Activated B cell treated with CpG ODN at 0.5 μM for 24 hours (primary cell): ENCODE results near the gene STYXL1. TPM values are rescaled to one million over a fixed set of nuclear protein-coding genes. Genes with fewer than 3 reads are reported as not detected.

Source experiments
- ATAC-seq: fragments of 200-7000 bp; cut with Tn5 transposase; one replicate; pipeline ENCODE4 v1.10.0; 2021; ENCODE audit warnings: low read depth, mild to moderate bottlenecking, moderate library complexity
- CTCF ChIA-PET: fragments of 350-600 bp; sonication (Branson Sonifier 250); formaldehyde crosslinking; loops from one replicate; lab custom pipeline; 2021; ENCODE audit warnings: antibody characterized with exemption; lab: Charles Lee
- POLR2A ChIA-PET: fragments of 350-600 bp; sonication (Branson Sonifier 250); formaldehyde crosslinking; loops from one replicate; lab custom pipeline; 2021; ENCODE audit warnings: antibody characterized with exemption; lab: Charles Lee
- DNase-seq: peaks from one replicate; pipeline ENCODE4 v3.0.0; 2022
- H3K27ac Mint-ChIP-seq: one replicate; pipeline ENCODE4 v1.8.0; 2020; ENCODE audit warnings: mixed read lengths
- H3K27me3 Mint-ChIP-seq: one replicate; pipeline ENCODE4 v1.8.0; 2021; ENCODE audit warnings: mixed read lengths
- H3K36me3 Mint-ChIP-seq: one replicate; pipeline ENCODE4 v1.8.0; 2021; ENCODE audit warnings: low read depth, mixed read lengths
- H3K4me1 Mint-ChIP-seq: one replicate; pipeline ENCODE4 v1.8.0; 2021; ENCODE audit warnings: mixed read lengths
- H3K4me3 Mint-ChIP-seq: one replicate; pipeline ENCODE4 v1.8.0; 2020; ENCODE audit warnings: mild to moderate bottlenecking, mixed read lengths
- H3K9me3 Mint-ChIP-seq: one replicate; pipeline ENCODE4 v1.8.0; 2020; ENCODE audit warnings: mixed read lengths
- intact Hi-C: fragments of 100-400 bp; cut with micrococcal nuclease; formaldehyde crosslinking; loops from one replicate; pipeline ENCODE4 v1.15.1; 2024
- total RNA-seq: library from RNA; stranded (reverse); gene quantifications from 2 replicates; pipeline ENCODE4 v1.2.3, GENCODE V29; 2022
- TF ChIP-seq, protein P1 (sequence below): fragments of 200-600 bp; IDR thresholded peaks from one replicate; pipeline ENCODE4 v1.8.0; 2022; ENCODE audit warnings: antibody characterized with exemption, mild to moderate bottlenecking

STYXL1 gene
- total RNA-seq, 1 donor from 2014 or later: 23.1 TPM

DNA sequence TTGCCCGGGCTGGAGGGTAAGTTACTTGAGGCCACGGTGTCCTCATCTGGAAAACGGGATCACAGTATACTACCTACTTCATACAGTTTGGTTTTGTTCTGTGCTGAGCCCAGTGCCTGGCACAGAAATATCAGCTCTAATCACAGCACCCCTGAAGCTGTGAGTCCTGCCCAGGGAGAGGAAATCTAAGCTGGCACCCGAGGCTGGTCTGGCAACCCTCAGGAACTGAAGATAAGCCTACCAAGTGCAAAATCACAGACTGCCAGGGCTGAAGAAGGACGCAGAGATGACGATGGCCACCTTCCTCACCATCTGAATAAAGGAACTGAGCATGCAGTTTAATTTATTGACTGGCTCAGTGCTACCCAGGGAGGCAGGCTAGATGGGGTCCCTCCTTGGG lies 45.7 kb downstream of the STYXL1 start:
- POLR2A ChIA-PET: no interaction called here
- H3K36me3 Mint-ChIP-seq: peaks cover 42% of the 10 kb centered on the region
- H3K4me3 Mint-ChIP-seq: no peak overlapping the region
- DNase-seq (no peak), ATAC-seq (no peak)
- intact Hi-C loops: no loop called here
- TF ChIP-seq, protein P1, sequence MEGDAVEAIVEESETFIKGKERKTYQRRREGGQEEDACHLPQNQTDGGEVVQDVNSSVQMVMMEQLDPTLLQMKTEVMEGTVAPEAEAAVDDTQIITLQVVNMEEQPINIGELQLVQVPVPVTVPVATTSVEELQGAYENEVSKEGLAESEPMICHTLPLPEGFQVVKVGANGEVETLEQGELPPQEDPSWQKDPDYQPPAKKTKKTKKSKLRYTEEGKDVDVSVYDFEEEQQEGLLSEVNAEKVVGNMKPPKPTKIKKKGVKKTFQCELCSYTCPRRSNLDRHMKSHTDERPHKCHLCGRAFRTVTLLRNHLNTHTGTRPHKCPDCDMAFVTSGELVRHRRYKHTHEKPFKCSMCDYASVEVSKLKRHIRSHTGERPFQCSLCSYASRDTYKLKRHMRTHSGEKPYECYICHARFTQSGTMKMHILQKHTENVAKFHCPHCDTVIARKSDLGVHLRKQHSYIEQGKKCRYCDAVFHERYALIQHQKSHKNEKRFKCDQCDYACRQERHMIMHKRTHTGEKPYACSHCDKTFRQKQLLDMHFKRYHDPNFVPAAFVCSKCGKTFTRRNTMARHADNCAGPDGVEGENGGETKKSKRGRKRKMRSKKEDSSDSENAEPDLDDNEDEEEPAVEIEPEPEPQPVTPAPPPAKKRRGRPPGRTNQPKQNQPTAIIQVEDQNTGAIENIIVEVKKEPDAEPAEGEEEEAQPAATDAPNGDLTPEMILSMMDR: no peak
- H3K9me3 Mint-ChIP-seq: no peaks in the 10 kb centered on the region
- no peak overlapping the region for H3K27ac Mint-ChIP-seq
- H3K4me1 Mint-ChIP-seq: peaks cover 6% of the 10 kb centered on the region
- H3K27me3 Mint-ChIP-seq: no peaks in the 10 kb centered on the region
- CTCF ChIA-PET: no interaction called here

DNA sequence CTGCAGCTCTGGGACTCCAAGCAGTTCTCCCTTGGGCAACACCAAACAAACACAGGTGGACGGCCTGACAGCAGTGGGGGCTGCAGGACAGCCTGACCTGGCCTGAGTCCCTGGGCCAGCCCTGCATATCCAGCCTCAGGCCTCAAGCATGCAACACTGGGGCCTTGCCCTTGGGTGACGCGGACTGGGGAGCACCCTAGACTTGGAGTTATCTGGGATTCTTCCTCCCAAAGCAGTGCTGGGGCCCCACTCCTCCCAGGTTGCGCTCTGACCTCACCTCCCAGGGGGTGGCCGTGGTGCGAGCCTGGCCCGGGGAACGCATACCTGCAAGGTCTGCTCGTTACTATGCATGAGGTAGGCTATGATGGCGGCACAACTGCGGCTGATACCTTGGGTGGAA lies 47.2 kb downstream of the STYXL1 start:
- no peak overlapping the region for H3K27ac Mint-ChIP-seq
- H3K36me3 Mint-ChIP-seq: peaks cover 44% of the 10 kb centered on the region
- TF ChIP-seq, protein P1: no peak
- ATAC-seq (no peak), DNase-seq (no peak)
- ChIA-PET POLR2A (no interaction called here), CTCF (no interaction called here)
- intact Hi-C loops: no loop called here
- H3K9me3 Mint-ChIP-seq: no peaks in the 10 kb centered on the region
- H3K27me3 Mint-ChIP-seq: no peaks in the 10 kb centered on the region
- H3K4me1 Mint-ChIP-seq: peaks cover 12% of the 10 kb centered on the region
- no peak overlapping the region for H3K4me3 Mint-ChIP-seq

GRCh38 chr7:75998038-75998437 lies 49.8 kb downstream of the STYXL1 start:
- TF ChIP-seq, protein P1: no peak
- ChIA-PET CTCF (no interaction called here), POLR2A (interaction anchor here (0.7 kb wide), 1 partner anchor 13 kb away, joined by 3 read pairs; no protein-coding TSS in a partner anchor)
- Mint-ChIP-seq H3K27ac (no peak overlapping the region), H3K4me1 (peaks cover 21% of the 10 kb centered on the region), H3K36me3 (peaks cover 31% of the 10 kb centered on the region), H3K27me3 (no peaks in the 10 kb centered on the region), H3K9me3 (no peaks in the 10 kb centered on the region), H3K4me3 (no peak overlapping the region)
- ATAC-seq: no peak
- intact Hi-C loops: no loop called here
- DNase-seq: no peak

- peaks cover 24% of the 10 kb centered on the region for H3K4me1 Mint-ChIP-seq
- peak overlapping the region; percentile 27 for H3K27ac Mint-ChIP-seq
- H3K27me3 Mint-ChIP-seq: no peaks in the 10 kb centered on the region
- DNase-seq (no peak), ATAC-seq (no peak)
- TF ChIP-seq, protein P1: no peak
- no peak overlapping the region for H3K4me3 Mint-ChIP-seq
- POLR2A ChIA-PET: interaction anchor here (1.2 kb wide), 1 partner anchor 12 kb away, joined by 10 read pairs; no protein-coding TSS in a partner anchor
- H3K36me3 Mint-ChIP-seq: peaks cover 26% of the 10 kb centered on the region
- intact Hi-C loops: no loop called here
- H3K9me3 Mint-ChIP-seq: no peaks in the 10 kb centered on the region
- CTCF ChIA-PET: no interaction called here
Observed at GRCh38 chr7:75996476-75996875, 51.3 kb downstream of the STYXL1 start.

DNA sequence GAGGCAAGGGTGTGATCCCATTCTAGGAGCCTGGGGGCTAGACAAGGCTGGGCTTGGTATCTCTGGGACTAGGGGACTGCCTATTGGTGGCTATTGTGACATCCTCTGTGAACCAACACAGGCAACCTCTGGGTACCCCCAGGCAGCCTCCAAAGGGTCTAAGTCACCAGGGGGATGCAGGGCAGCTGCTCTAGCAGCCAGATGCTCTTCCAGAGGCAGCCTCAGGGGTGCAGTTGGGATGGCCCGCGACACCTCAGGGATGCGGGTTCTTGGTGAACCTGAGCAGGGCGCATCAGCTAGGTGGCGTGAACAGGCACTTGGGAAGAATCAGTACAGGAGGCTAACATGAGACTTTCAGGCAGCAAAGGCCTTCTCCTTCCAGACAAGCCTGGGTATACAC lies 51.8 kb downstream of the STYXL1 start:
- Mint-ChIP-seq H3K27ac (no peak overlapping the region), H3K27me3 (no peaks in the 10 kb centered on the region), H3K36me3 (peaks cover 26% of the 10 kb centered on the region), H3K9me3 (no peaks in the 10 kb centered on the region), H3K4me1 (peaks cover 26% of the 10 kb centered on the region), H3K4me3 (peak overlapping the region; percentile 38)
- TF ChIP-seq, protein P1: no peak
- ATAC-seq (no peak), DNase-seq (no peak)
- ChIA-PET POLR2A (interaction anchor here (1.2 kb wide), 1 partner anchor 13 kb away, joined by 10 read pairs; no protein-coding TSS in a partner anchor), CTCF (no interaction called here)
- intact Hi-C loops: loop anchor here (2.0 kb wide), 2 partner anchors 53 to 117 kb away; partner anchors contain the start of genes MDH2 and RHBDD2
